ENCODE measurements around the gene CTU2.

GRCh38 chr16:88750854-88751253 lies 44.6 kb downstream of the CTU2 start:
- no peak for TF ChIP-seq CTCF (IDR thresholded peaks at IDR 0.05; ENCODE audit: low read depth, low read length, poor library complexity, severe bottlenecking)
- no peak for TF ChIP-seq EZH2phosphoT487 (IDR thresholded peaks at IDR 0.05; ENCODE audit: borderline replicate concordance, low read length)
